GM12874 (cell line): Measurements from ENCODE around the gene AVPR2.

Source experiments
- CTCF ChIP-seq: IDR thresholded peaks from 2 replicates; pipeline ENCODE4 v1.5.1; 2011; ENCODE audit warnings: low read depth, mild to moderate bottlenecking, control low read depth, low read length, moderate library complexity; ENCODE audit not compliant: insufficient read depth

AVPR2 gene

GRCh38 chrX:153871946-153872878 is 32.3 kb upstream of the AVPR2 start:
- no peak for TF ChIP-seq CTCF

DNA sequence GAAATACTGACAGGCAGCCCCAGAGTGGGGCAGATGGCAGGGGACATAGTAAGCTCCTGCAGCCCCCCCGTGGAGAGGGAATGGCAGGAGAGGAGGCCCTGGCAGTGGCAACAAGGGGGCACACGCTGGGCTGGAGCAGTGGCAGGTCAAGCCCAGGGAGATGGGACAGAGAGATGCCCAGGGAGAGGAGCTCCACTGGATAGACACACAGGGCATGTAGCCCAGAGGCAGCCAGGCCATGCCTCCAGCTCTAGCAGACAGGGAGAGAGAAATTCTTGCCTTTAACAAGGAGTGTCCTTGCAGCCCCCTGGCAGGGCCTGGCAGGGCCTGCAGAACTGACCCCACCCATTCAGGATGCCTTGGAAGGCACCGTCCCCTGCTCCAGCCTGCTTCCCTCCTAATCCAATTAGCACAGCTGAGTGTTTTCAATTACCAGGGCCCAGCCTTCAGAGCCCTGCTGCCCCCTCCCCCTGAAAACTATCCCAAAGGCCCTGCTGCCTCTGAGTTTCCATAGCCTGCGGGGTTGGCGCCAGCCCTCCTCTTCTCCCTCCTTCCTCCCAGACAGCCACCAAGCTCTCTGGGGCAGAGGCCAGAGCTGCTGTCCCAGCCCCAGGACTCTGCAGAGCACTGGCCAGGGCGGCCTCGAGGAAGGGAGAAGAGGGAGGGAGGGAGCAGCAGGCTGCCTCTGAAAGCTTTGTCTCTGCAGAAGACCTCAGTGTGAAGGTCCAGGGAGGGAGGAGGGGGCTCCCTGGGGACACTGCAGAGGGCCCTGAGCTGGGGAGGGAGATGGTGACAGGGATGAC is 31.0 kb upstream of the AVPR2 start:
- no peak for TF ChIP-seq CTCF

- no peak for TF ChIP-seq CTCF
Observed at GRCh38 chrX:153874085-153874365, 30.4 kb upstream of the AVPR2 start.

- TF ChIP-seq CTCF = no peak
Observed at GRCh38 chrX:153874366-153875125, 29.9 kb upstream of the AVPR2 start.

DNA sequence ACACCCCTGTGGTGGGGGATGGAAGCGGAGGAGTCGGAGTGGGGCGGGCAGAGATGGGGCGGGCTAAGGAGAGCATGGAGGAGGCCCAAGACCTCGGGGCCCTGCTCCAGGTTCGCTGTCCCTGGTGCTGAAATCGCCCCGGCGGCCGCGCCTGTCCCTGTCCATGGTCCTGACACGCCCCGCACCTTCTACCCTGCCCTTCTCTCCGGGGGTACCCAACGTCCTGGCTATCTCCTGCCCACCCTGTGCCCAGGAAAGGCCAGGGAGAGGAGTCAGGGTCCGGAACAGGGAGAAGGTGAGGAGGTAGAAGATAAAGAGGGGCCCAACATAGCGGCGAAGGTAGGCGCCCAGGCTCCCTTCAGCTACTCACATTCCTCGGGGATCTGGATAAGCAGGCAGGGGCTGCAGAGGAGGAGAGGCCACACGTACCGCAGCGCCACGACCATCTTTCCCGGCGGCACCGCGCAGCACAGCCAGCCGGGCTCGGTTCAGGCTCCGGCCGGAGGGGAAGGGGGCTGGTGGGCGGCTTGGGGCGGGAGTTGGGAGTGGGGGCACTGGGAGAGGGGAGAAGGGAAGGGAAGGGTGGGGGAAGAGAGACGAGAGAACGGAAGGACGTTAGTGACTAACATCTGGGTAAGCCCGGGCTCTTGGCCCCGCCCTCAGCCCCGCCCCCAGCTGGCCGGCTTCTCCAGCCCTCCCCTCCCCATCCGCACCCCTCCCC is 28.9 kb upstream of the AVPR2 start:
- no peak for TF ChIP-seq CTCF

- no peak for TF ChIP-seq CTCF
Observed at GRCh38 chrX:153876112-153876491, 28.4 kb upstream of the AVPR2 start.
